Stimulated activated effector memory CD8-positive, alpha-beta T cell treated with anti-CD3 and anti-CD28 coated beads, Interleukin-12 subunit alpha, Interleukin-12 subunit beta, amount 100 ng/mL, for 72 hours (primary cell): Measurements from ENCODE around the gene RIBC1.

ENCODE experiments used
- ATAC-seq: fragments of 150-1000 bp; cut with Tn5 transposase; 2 replicates; pipeline ENCODE4 v1.10.0; 2021
- DNase-seq, 2 donors: peaks; one replicate each; pipeline ENCODE4 v3.0.0; 2021 to 2022; ENCODE audit warnings: low spot score in 2 of 2
- H3K27ac Mint-ChIP-seq: one replicate; pipeline ENCODE4 v1.8.0; 2022; ENCODE audit warnings: mild to moderate bottlenecking, mixed read lengths
- H3K36me3 Mint-ChIP-seq: one replicate; pipeline ENCODE4 v1.8.0; 2022; ENCODE audit warnings: mild to moderate bottlenecking, mixed read lengths
- H3K4me1 Mint-ChIP-seq: one replicate; pipeline ENCODE4 v1.8.0; 2022; ENCODE audit warnings: mixed read lengths
- H3K4me3 Mint-ChIP-seq: one replicate; pipeline ENCODE4 v1.8.0; 2022; ENCODE audit warnings: mild to moderate bottlenecking, mixed read lengths
- H3K9me3 Mint-ChIP-seq: one replicate; pipeline ENCODE4 v1.8.0; 2022; ENCODE audit warnings: mixed read lengths

RIBC1 gene

GRCh38 chrX:53421772-53422085, 944 bp upstream of the RIBC1 start:
- Mint-ChIP-seq H3K4me1 (peaks cover 7% of the 10 kb centered on the region), H3K36me3 (peaks cover 54% of the 10 kb centered on the region), H3K9me3 (no peaks in the 10 kb centered on the region), H3K4me3 (peak overlapping the region; percentile 88), H3K27ac (peak overlapping the region; percentile 94)
- DNase-seq, result no peak
- ATAC-seq, result peak; percentile 41

- Mint-ChIP-seq H3K27ac (peak within 1 kb of the TSS; percentile 94), H3K4me3 (peak within 1 kb of the TSS; percentile 88), H3K4me1 (peaks cover 7% of the 10 kb centered on the region), H3K9me3 (no peaks in the 10 kb centered on the region), H3K36me3 (peaks cover 48% of the 10 kb centered on the region)
- DNase-seq, result peak; percentile 82 to 93
- ATAC-seq, result peak; percentile 91
These were observed 400 bp upstream of the RIBC1 start, which contains the start of gene SMC1A for GRCh38 chrX:53422086-53422860. TSS of gene SMC1A (minus strand) at chrX:53422654. CDS start at chrX:53422600, 54 bp downstream.

GRCh38 chrX:53429755-53430154, 7.1 kb downstream of the RIBC1 start:
- ATAC-seq (no peak), DNase-seq (no peak)
- H3K9me3 Mint-ChIP-seq, result no peaks in the 10 kb centered on the region
- peaks cover 24% of the 10 kb centered on the region for H3K36me3 Mint-ChIP-seq
- H3K4me1 Mint-ChIP-seq, result peaks cover 12% of the 10 kb centered on the region
- H3K27ac Mint-ChIP-seq, result no peak overlapping the region
- H3K4me3 Mint-ChIP-seq, result no peak overlapping the region

- Mint-ChIP-seq H3K36me3 (peaks cover 24% of the 10 kb centered on the region), H3K9me3 (no peaks in the 10 kb centered on the region), H3K4me3 (no peak overlapping the region), H3K4me1 (peaks cover 15% of the 10 kb centered on the region), H3K27ac (peak overlapping the region; percentile 54)
- ATAC-seq (no peak), DNase-seq (no peak)
These were observed 7.6 kb downstream of the RIBC1 start for GRCh38 chrX:53430231-53430630.

GRCh38 chrX:53433651-53434639, 11.3 kb downstream of the RIBC1 start, which contains the start of gene HSD17B10:
TSS of gene HSD17B10 (minus strand) at chrX:53434370. CDS start at chrX:53434345, 25 bp downstream.
- peak within 1 kb of the TSS; percentile 91 for H3K27ac Mint-ChIP-seq
- peak; percentile 63 to 86 for DNase-seq
- peaks cover 22% of the 10 kb centered on the region for H3K4me1 Mint-ChIP-seq
- peak within 1 kb of the TSS; percentile 92 for H3K4me3 Mint-ChIP-seq
- peak; percentile 95 for ATAC-seq
- H3K36me3 Mint-ChIP-seq, result peaks cover 16% of the 10 kb centered on the region
- no peaks in the 10 kb centered on the region for H3K9me3 Mint-ChIP-seq

GRCh38 chrX:53435997-53436396, 13.3 kb downstream of the RIBC1 start:
- peak; percentile 32 to 62 for DNase-seq
- Mint-ChIP-seq H3K36me3 (no peaks in the 10 kb centered on the region), H3K27ac (no peak overlapping the region), H3K4me1 (peaks cover 34% of the 10 kb centered on the region), H3K4me3 (no peak overlapping the region), H3K9me3 (no peaks in the 10 kb centered on the region)
- ATAC-seq, result peak; percentile 70

- Mint-ChIP-seq H3K4me3 (no peak overlapping the region), H3K27ac (peak overlapping the region; percentile 48), H3K9me3 (no peaks in the 10 kb centered on the region), H3K36me3 (no peaks in the 10 kb centered on the region), H3K4me1 (peaks cover 46% of the 10 kb centered on the region)
- DNase-seq, result no peak
- peak; percentile 39 for ATAC-seq
These were observed 14.5 kb downstream of the RIBC1 start for GRCh38 chrX:53437206-53437605.

- H3K4me3 Mint-ChIP-seq, result peak overlapping the region; percentile 13
- peaks cover 46% of the 10 kb centered on the region for H3K4me1 Mint-ChIP-seq
These were observed 15.6 kb downstream of the RIBC1 start for GRCh38 chrX:53438174-53438831.

GRCh38 chrX:53438832-53439230, 16.2 kb downstream of the RIBC1 start:
- DNase-seq, result no peak
- no peak for ATAC-seq
- peak overlapping the region; percentile 13 for H3K4me3 Mint-ChIP-seq
- peaks cover 42% of the 10 kb centered on the region for H3K4me1 Mint-ChIP-seq
- H3K9me3 Mint-ChIP-seq, result no peaks in the 10 kb centered on the region
- peak overlapping the region; percentile 0 for H3K27ac Mint-ChIP-seq
- no peaks in the 10 kb centered on the region for H3K36me3 Mint-ChIP-seq

More at GRCh38 chrX:53438174-53438831, 15.6 kb downstream of the RIBC1 start:
- Mint-ChIP-seq H3K36me3 (no peaks in the 10 kb centered on the region), H3K27ac (peak overlapping the region; percentile 48), H3K9me3 (no peaks in the 10 kb centered on the region)
- no peak for DNase-seq
- peak; percentile 5 for ATAC-seq

- Mint-ChIP-seq H3K27ac (no peak overlapping the region), H3K36me3 (no peaks in the 10 kb centered on the region), H3K4me1 (peaks cover 30% of the 10 kb centered on the region)
These were observed 17.4 kb downstream of the RIBC1 start for GRCh38 chrX:53440101-53440500.

GRCh38 chrX:53440621-53441517, 18.2 kb downstream of the RIBC1 start:
- ATAC-seq (peak; percentile 5), DNase-seq (no peak)
- H3K36me3 Mint-ChIP-seq, result no peaks in the 10 kb centered on the region
- peaks cover 30% of the 10 kb centered on the region for H3K4me1 Mint-ChIP-seq
- H3K9me3 Mint-ChIP-seq, result no peaks in the 10 kb centered on the region
- peak overlapping the region; percentile 75 for H3K4me3 Mint-ChIP-seq
- H3K27ac Mint-ChIP-seq, result no peak overlapping the region

More at GRCh38 chrX:53440101-53440500, 17.4 kb downstream of the RIBC1 start:
- peak overlapping the region; percentile 75 for H3K4me3 Mint-ChIP-seq
- ATAC-seq, result no peak
- no peaks in the 10 kb centered on the region for H3K9me3 Mint-ChIP-seq
- no peak for DNase-seq

GRCh38 chrX:53441531-53442321, 19.1 kb downstream of the RIBC1 start:
- Mint-ChIP-seq H3K4me1 (peaks cover 30% of the 10 kb centered on the region), H3K4me3 (peak overlapping the region; percentile 75), H3K27ac (peak overlapping the region; percentile 43), H3K36me3 (no peaks in the 10 kb centered on the region), H3K9me3 (no peaks in the 10 kb centered on the region)
- peak; percentile 64 to 85 for DNase-seq
- ATAC-seq, result peak; percentile 84

- no peak overlapping the region for H3K27ac Mint-ChIP-seq
- H3K4me1 Mint-ChIP-seq, result peaks cover 30% of the 10 kb centered on the region
- H3K36me3 Mint-ChIP-seq, result no peaks in the 10 kb centered on the region
- H3K4me3 Mint-ChIP-seq, result peak overlapping the region; percentile 75
- H3K9me3 Mint-ChIP-seq, result no peaks in the 10 kb centered on the region
- DNase-seq (no peak), ATAC-seq (no peak)
These were observed 19.6 kb downstream of the RIBC1 start for GRCh38 chrX:53442322-53442631.
